A673 (cell line): Measurements from ENCODE around the gene PIK3R6.

Experiments
- CTCF ChIP-seq: fragments of 300-800, 200-600 bp; sonication (generic); conservative IDR thresholded peaks from 2 replicates; pipeline ENCODE4 v1.5.1; 2017; ENCODE audit warnings: low read depth, mild to moderate bottlenecking, antibody characterized with exemption, low read length, moderate library complexity, mixed read lengths
- EZH2 ChIP-seq: fragments of 200-600 bp; sonication (generic); IDR thresholded peaks from 2 replicates; pipeline ENCODE4 v1.6.1; 2017; ENCODE audit warnings: borderline replicate concordance, low read depth, mild to moderate bottlenecking, mixed read lengths, antibody characterized with exemption, low read length; ENCODE audit not compliant: poor library complexity, severe bottlenecking

- TF ChIP-seq EZH2, result no peak
- no peak for TF ChIP-seq CTCF
These were observed 42.3 kb upstream of the PIK3R6 start for GRCh38 chr17:8909586-8910270.
